Epithelial cell of proximal tubule (primary cell): Measurements from ENCODE around the gene FARP2. TPM values are rescaled to one million over a fixed set of nuclear protein-coding genes. Genes with fewer than 3 reads are reported as not detected.
A peak's percentile ranks its signal among the peaks of the same experiment; 100 is the strongest.

Experiments used
- DNase-seq: peaks from one replicate; pipeline ENCODE4 v3.0.0-alpha.2; 2011; ENCODE audit warnings: low read depth
- H3K4me3 ChIP-seq: 2 replicates; pipeline ENCODE4 v1.5.1; 2011; ENCODE audit warnings: low read depth, mild to moderate bottlenecking, low read length
- total RNA-seq: library from RNA; depleted of rRNA; stranded (reverse); fragments of >200 nt; gene quantifications from 2 replicates; pipeline ENCODE4 v1.2.3, GENCODE V29; 2015
- TF ChIP-seq, protein P1 (sequence below): conservative IDR thresholded peaks from 2 replicates; pipeline ENCODE4 v1.5.1; 2012; ENCODE audit warnings: low read depth, mild to moderate bottlenecking, low read length

The FARP2 gene
- total RNA-seq, 1 donor from 2014 or later, result 34.2 TPM

- DNase-seq, result no peak
- peak overlapping the region; percentile 95 for H3K4me3 ChIP-seq
- TF ChIP-seq, protein P1, sequence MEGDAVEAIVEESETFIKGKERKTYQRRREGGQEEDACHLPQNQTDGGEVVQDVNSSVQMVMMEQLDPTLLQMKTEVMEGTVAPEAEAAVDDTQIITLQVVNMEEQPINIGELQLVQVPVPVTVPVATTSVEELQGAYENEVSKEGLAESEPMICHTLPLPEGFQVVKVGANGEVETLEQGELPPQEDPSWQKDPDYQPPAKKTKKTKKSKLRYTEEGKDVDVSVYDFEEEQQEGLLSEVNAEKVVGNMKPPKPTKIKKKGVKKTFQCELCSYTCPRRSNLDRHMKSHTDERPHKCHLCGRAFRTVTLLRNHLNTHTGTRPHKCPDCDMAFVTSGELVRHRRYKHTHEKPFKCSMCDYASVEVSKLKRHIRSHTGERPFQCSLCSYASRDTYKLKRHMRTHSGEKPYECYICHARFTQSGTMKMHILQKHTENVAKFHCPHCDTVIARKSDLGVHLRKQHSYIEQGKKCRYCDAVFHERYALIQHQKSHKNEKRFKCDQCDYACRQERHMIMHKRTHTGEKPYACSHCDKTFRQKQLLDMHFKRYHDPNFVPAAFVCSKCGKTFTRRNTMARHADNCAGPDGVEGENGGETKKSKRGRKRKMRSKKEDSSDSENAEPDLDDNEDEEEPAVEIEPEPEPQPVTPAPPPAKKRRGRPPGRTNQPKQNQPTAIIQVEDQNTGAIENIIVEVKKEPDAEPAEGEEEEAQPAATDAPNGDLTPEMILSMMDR, result no peak
These were observed 781 bp downstream of the FARP2 start for GRCh38 chr2:241356871-241357260.

DNA sequence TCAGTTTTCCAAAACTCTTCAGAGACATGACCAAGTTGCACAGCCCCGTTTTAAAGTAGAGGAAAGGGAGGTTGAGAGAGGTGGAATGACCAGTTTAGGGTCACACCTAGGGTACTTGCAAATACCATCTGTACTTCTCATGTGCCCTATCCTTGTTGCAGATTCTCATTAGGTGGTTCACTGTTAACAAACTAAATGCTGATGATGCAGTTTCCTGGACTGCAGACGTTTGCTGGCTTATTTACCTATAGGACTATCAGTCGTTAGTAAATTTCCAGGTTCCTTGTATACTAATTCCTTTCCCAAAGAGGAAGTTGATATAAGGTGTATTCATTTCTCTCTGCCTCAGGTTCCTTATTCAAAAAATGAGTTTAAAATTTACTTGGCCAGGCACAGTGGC is 1.4 kb downstream of the FARP2 start:
- TF ChIP-seq, protein P1, result no peak
- peak overlapping the region; percentile 95 for H3K4me3 ChIP-seq
- no peak for DNase-seq

DNA sequence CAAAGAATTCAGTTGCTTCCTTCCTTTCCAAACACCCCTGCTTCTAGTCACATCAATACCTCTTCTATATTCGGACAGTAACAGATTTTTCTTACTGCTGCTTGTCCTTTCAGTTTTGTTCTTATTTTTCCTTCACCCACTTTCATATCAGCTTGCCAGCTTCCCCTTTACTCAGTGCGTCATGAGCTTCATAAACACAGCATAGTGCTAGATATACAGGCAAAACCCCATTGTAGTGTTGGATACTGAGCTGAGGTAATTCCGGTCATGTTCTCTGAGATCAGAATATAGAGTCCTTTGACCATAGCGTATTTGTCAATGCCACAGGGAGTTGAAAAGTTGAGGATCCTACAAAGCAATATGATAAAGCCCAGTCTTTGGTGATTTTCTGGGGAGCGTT is 2.4 kb downstream of the FARP2 start:
- H3K4me3 ChIP-seq, result no peak overlapping the region
- TF ChIP-seq, protein P1, result no peak
- DNase-seq, result no peak

- no peak for DNase-seq
- no peak overlapping the region for H3K4me3 ChIP-seq
- TF ChIP-seq, protein P1, result no peak
These were observed 3.5 kb downstream of the FARP2 start for GRCh38 chr2:241359481-241360045.

GRCh38 chr2:241363426-241363825 is 7.3 kb downstream of the FARP2 start:
- DNase-seq, result peak; percentile 58
- TF ChIP-seq, protein P1, result no peak
- peak overlapping the region; percentile 31 for H3K4me3 ChIP-seq

DNA sequence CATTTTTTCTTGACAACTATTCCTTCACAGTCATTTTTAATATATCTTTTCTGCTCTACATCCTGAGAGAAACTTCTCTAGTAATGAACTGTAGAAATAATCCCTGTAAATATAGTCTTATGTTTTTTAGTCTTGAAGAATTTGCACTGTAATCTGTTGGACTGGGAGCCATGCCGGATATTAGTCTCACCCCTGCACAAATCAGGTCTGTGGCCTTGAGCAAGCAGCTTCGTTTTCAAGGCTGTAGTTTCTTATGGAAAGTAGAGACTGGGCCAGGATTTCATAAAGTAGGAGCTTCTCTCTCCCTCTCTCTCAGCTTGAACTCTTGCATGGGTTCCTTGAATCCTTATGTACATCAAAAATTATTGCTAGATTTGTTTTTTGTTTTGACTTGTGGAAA is 8.7 kb downstream of the FARP2 start:
- no peak for DNase-seq
- no peak overlapping the region for H3K4me3 ChIP-seq
- TF ChIP-seq, protein P1, result no peak

DNA sequence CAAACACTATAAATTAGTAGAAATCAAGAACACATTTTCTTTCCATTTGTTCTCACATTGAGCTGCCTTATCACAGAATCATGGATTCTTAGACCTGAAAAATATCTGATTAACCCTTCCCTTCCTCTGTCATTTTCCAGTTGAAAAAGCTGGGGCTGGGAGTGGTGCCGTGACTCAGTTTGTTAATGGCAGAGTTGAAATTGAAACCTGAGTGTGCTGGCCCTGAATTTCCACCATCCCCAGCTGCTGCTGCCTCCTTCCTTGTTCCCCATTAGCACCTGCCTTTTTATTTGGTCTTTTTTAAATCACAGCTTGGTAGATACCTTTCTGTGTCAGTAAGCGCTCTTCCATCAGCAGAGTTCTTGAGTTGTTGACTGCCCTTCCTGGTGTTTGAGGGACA is 10.6 kb downstream of the FARP2 start:
- TF ChIP-seq, protein P1, result no peak
- no peak overlapping the region for H3K4me3 ChIP-seq
- DNase-seq, result no peak
